Measurements from ENCODE around the gene RUNDC1. TPM values are rescaled to one million over a fixed set of nuclear protein-coding genes. Genes with fewer than 3 reads are reported as not detected.
"Not testable (repeated sequence)": the region's sequence is repeated elsewhere in the genome, so short reads cannot be mapped to it uniquely, and the experiment has no call there.

The RUNDC1 gene
- total RNA-seq, 2 donors from 2014 or later = 17.9 to 19.0 TPM

DNA sequence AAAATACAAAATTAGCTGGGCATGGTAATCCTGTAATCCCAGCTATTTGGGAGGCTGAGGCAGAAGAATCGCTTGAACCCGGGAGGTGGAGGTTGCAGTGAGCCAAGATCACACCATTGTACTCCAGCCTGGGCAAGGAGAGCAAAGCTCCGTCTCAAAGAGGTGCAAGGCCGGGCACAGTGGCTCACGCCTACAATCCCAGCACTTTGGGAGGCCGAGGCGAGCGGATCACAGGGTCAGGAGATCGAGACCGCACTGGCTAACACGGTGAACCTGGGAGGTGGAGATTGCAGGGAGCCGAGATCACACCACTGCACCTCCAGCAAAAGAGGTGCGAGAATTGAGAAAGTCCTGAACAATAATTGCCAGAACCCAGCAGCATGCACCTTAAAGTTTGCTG is 20.5 kb downstream of the RUNDC1 start:
- H3K27me3 Mint-ChIP-seq; H3K27ac Mint-ChIP-seq; DNase-seq (ENCODE audit: low spot score); H3K9me3 Mint-ChIP-seq; ATAC-seq: not testable (repeated sequence)
- Mint-ChIP-seq H3K36me3 (peaks cover 19% of the 10 kb centered on the region), H3K4me1 (ENCODE audit: low read depth in 2 of 2) (peaks cover 19 to 25% of the 10 kb centered on the region in 2 donors), H3K4me3 (peak overlapping the region; percentile 10)

GRCh38 chr17:43003542-43004172 is 23.3 kb downstream of the RUNDC1 start:
- ATAC-seq = no peak
- Mint-ChIP-seq H3K4me1 (ENCODE audit: low read depth in 2 of 2) (peaks cover 22 to 25% of the 10 kb centered on the region in 2 donors), H3K4me3 (no peak overlapping the region), H3K36me3 (peaks cover 17% of the 10 kb centered on the region), H3K9me3 (no peaks in the 10 kb centered on the region), H3K27me3 (no peaks in the 10 kb centered on the region), H3K27ac (peak overlapping the region in 1 of 2 donors; percentile 81)
- DNase-seq (ENCODE audit: low spot score) = no peak

DNA sequence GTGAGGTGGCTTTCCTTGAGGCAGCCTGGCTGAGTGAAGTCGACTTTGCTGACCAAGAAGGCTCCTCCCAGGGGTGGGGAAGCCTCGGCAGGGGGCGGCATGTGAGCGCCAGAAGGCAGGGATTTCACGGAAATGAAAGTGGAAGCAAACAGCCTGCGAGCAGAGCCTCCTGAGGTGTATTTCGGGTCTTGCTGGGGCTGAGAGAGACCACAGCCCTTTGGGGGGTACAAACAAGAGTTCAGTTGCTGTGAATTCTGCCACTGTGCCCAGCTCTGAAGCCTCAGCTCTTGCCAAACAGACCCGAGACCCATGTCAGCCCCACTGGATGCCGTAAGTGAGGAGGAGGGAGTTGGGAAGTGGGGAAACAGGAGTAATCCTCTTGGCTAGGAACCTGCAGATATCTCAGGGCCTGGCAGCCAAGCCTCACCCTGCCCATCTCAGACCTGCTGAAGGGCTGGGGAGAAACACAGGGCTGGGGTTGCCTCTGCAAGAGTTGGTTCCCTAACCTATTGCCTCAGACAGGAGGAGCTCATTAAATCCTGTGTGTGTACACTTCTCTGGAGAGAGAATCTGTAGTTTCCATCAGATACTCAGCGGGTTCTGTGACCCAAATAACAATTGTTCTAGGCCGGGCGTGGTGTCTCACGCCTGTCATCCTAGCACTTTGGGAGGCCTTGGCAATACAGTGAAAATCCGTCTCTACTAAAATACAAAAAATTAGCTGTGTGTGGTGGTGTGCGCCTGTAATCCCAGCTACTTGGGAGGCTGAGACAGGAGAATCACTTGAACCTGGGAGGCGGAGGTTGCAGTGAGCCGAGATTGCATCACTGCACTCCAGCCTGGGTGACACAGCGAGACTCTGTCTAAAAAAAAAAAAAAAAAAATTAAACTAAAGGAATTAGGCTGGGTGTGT is 26.5 kb downstream of the RUNDC1 start, which contains the start of gene IFI35:
IFI35 (plus strand) TSS at position 146 of the 913 bp plus-strand sequence; CDS start at position 310, 164 bp downstream.
- peak; percentile 92 for DNase-seq (ENCODE audit: low spot score)
- Mint-ChIP-seq H3K27me3 (no peaks in the 10 kb centered on the region), H3K4me3 (peak within 1 kb of the TSS; percentile 97), H3K27ac (peak within 1 kb of the TSS; percentile 98 to 100), H3K36me3 (no peaks in the 10 kb centered on the region), H3K9me3 (no peaks in the 10 kb centered on the region), H3K4me1 (ENCODE audit: low read depth in 2 of 2) (peaks cover 16 to 19% of the 10 kb centered on the region in 2 donors)
- ATAC-seq = peak; percentile 97

DNA sequence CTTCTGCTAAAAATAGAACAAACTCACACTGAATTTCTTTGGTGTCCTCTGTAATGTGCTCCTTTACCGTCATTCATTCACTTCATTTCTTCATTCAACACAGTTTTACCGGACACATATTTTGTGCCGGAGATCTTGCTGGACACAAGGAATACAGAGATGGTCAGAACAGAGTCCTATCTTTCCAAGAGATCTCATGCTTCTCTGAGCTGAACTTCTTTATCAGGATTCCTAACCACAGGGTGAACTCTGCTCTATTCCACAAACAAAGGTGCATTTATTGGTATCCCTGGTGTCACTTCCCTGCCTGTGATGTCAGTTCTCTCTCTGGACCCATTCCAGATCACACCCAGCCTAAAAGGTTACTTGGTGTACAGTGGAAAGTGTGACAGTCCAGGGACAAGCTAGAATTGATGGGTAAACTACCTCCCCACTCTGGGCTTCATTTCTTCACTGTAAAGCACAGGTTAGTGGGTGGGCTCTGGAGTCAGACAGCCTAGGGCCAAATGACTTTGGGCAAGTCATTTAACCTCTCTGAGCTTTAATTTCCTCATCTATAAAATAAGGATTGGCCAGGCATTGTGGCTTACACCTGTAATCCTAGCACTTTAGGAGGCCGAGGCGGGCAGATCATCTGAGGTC is 30.4 kb downstream of the RUNDC1 start:
- Mint-ChIP-seq H3K27me3 (no peaks in the 10 kb centered on the region), H3K4me3 (no peak overlapping the region), H3K36me3 (no peaks in the 10 kb centered on the region), H3K9me3 (no peaks in the 10 kb centered on the region), H3K27ac (no peak overlapping the region), H3K4me1 (ENCODE audit: low read depth in 2 of 2) (peaks cover 16 to 18% of the 10 kb centered on the region in 2 donors)
- DNase-seq (ENCODE audit: low spot score) (no peak), ATAC-seq (no peak)

- H3K36me3 Mint-ChIP-seq = no peaks in the 10 kb centered on the region
- H3K27ac Mint-ChIP-seq = no peak overlapping the region
These were observed 31.5 kb downstream of the RUNDC1 start for GRCh38 chr17:43011728-43012472.

GRCh38 chr17:43013296-43013695 is 32.9 kb downstream of the RUNDC1 start:
- H3K36me3 Mint-ChIP-seq = no peaks in the 10 kb centered on the region
- peaks cover 6 to 12% of the 10 kb centered on the region in 2 donors for H3K4me1 Mint-ChIP-seq (ENCODE audit: low read depth in 2 of 2)
- DNase-seq (ENCODE audit: low spot score) (no peak), ATAC-seq (no peak)
- no peaks in the 10 kb centered on the region for H3K9me3 Mint-ChIP-seq
- H3K27me3 Mint-ChIP-seq = no peaks in the 10 kb centered on the region
- no peak overlapping the region for H3K27ac Mint-ChIP-seq
- H3K4me3 Mint-ChIP-seq = no peak overlapping the region

More at GRCh38 chr17:43011728-43012472, 31.5 kb downstream of the RUNDC1 start:
- H3K9me3 Mint-ChIP-seq = no peaks in the 10 kb centered on the region
- H3K27me3 Mint-ChIP-seq = no peaks in the 10 kb centered on the region
- no peak overlapping the region for H3K4me3 Mint-ChIP-seq
- DNase-seq (ENCODE audit: low spot score) (no peak), ATAC-seq (no peak)
- peaks cover 9 to 12% of the 10 kb centered on the region in 2 donors for H3K4me1 Mint-ChIP-seq (ENCODE audit: low read depth in 2 of 2)

- H3K4me3 Mint-ChIP-seq = no peak overlapping the region
- no peaks in the 10 kb centered on the region for H3K9me3 Mint-ChIP-seq
- DNase-seq (ENCODE audit: low spot score) (no peak), ATAC-seq (no peak)
- peaks cover 6 to 19% of the 10 kb centered on the region in 2 donors for H3K4me1 Mint-ChIP-seq (ENCODE audit: low read depth in 2 of 2)
- H3K27me3 Mint-ChIP-seq = no peaks in the 10 kb centered on the region
- H3K36me3 Mint-ChIP-seq = no peaks in the 10 kb centered on the region
- no peak overlapping the region for H3K27ac Mint-ChIP-seq
These were observed 33.8 kb downstream of the RUNDC1 start for GRCh38 chr17:43014020-43014648.

- H3K36me3 Mint-ChIP-seq = no peaks in the 10 kb centered on the region
- DNase-seq (ENCODE audit: low spot score) (no peak), ATAC-seq (no peak)
- no peaks in the 10 kb centered on the region for H3K9me3 Mint-ChIP-seq
- H3K27ac Mint-ChIP-seq = peak overlapping the region in 1 of 2 donors; percentile 59
- peaks cover 6 to 26% of the 10 kb centered on the region in 2 donors for H3K4me1 Mint-ChIP-seq (ENCODE audit: low read depth in 2 of 2)
- H3K27me3 Mint-ChIP-seq = no peaks in the 10 kb centered on the region
- no peak overlapping the region for H3K4me3 Mint-ChIP-seq
These were observed 34.5 kb downstream of the RUNDC1 start for GRCh38 chr17:43014649-43015542.

DNA sequence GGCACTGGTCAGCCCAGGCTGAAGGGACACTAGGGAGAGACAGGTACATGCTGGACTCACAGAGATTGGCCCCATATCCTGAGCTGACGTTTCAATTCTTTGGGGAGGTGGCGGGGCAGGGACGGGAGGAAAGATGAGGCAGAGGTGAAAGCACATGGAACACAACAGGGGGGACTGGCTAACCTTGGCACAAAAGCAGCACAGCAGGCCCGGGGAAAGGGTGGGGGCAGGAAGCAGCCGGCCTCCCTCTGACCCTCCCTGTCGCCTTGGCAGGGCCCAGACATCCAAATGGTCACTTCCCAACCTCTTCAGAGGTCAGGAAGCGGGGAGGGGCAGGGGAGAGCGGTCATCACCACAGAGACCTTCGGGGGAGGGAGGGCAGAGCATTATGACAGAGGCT is 35.2 kb downstream of the RUNDC1 start:
- no peaks in the 10 kb centered on the region for H3K27me3 Mint-ChIP-seq
- no peak overlapping the region for H3K27ac Mint-ChIP-seq
- H3K4me1 Mint-ChIP-seq (ENCODE audit: low read depth in 2 of 2) = peaks cover 3 to 22% of the 10 kb centered on the region in 2 donors
- DNase-seq (ENCODE audit: low spot score) (no peak), ATAC-seq (no peak)
- H3K36me3 Mint-ChIP-seq = no peaks in the 10 kb centered on the region
- H3K4me3 Mint-ChIP-seq = no peak overlapping the region
- no peaks in the 10 kb centered on the region for H3K9me3 Mint-ChIP-seq

DNA sequence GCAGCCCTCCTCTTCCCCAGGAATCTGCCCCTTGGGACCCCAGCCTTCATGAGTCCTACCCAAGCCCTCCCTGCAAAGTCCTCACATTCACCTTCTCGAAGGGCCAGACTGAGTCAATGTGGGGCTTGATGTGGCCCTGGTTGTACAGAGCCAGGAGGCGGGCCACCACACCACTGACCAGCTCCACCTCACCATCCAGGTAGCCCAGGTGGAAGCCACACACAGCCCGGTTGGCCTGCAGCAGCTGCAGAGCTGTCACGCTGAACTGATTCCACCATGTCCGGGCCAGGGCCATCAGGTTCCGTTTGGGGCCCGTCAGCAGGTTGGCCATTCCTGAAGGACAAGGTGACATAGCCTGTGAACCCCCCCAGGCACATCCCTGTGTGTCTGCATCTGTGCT is 35.9 kb downstream of the RUNDC1 start:
- no peak for ATAC-seq
- Mint-ChIP-seq H3K36me3 (no peaks in the 10 kb centered on the region), H3K27me3 (no peaks in the 10 kb centered on the region), H3K27ac (no peak overlapping the region), H3K4me1 (ENCODE audit: low read depth in 2 of 2) (peaks cover 4 to 25% of the 10 kb centered on the region in 2 donors), H3K9me3 (no peaks in the 10 kb centered on the region), H3K4me3 (no peak overlapping the region)
- DNase-seq (ENCODE audit: low spot score) = no peak

DNA sequence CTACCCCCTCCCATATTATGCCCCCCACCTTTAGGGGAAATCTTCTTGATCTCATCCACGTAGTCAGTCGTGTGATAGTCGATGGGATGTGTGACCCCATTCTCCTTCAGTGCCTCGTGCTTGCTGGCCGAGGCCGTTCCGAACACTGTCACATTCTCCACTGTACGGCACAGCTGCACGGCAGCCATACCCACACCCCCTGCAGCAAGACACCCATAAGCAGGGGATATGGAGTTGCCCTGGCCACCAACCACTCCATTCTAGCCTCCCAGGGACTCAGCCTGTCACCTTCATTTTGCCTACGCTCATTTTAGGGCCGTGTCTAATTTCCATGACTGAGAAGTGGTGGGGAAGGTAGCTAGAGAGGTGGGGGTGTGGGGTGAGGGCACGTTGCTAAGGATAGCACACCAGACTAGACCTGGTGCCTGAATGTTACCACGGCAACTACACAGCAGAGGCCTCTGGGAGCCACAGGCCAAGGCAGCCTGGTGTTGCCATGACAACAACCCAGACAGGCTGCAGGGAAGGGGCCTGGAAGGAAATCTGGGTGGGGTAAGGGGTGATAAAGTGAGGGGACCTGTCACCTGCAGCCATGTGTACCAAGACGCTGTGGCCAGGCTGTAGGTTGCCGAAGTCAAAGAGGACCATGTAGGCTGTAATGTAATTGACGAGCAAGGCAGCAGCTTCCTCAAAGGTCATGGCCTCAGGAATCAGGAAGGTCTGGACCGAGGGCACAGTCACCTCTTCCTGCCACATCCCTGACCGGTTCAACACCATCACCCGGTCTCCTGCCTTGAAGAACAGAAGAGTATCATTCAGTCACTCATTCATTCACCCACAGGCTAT is 37.9 kb downstream of the RUNDC1 start:
- Mint-ChIP-seq H3K27me3 (no peaks in the 10 kb centered on the region), H3K27ac (peak overlapping the region in 1 of 2 donors; percentile 15), H3K4me3 (no peak overlapping the region), H3K4me1 (ENCODE audit: low read depth in 2 of 2) (peaks cover 6 to 24% of the 10 kb centered on the region in 2 donors), H3K36me3 (no peaks in the 10 kb centered on the region), H3K9me3 (no peaks in the 10 kb centered on the region)
- DNase-seq (ENCODE audit: low spot score) (no peak), ATAC-seq (no peak)
